Activated CD4-positive, CD25-positive, alpha-beta regulatory T cell treated with anti-CD3 and anti-CD28 coated beads, Interleukin-2, amount 50 U/mL, for 24 hours (primary cell): Measurements from ENCODE around the gene BUB1B.

ENCODE experiments used
- ATAC-seq, 2 donors: fragments of 150-1000 bp; cut with Tn5 transposase; one replicate each; pipeline ENCODE4 v1.10.0; 2021; ENCODE audit warnings: mild to moderate bottlenecking in 1 of 2, moderate library complexity in 1 of 2

Gene BUB1B

GRCh38 chr15:40183636-40184463 lies 23.0 kb downstream of the BUB1B start:
- no peak for ATAC-seq

- no peak for ATAC-seq
Measured at GRCh38 chr15:40190591-40190990, 29.7 kb downstream of the BUB1B start.

GRCh38 chr15:40192942-40193341 lies 32.1 kb downstream of the BUB1B start:
- no peak for ATAC-seq

GRCh38 chr15:40197434-40197833 lies 36.6 kb downstream of the BUB1B start:
- no peak for ATAC-seq

GRCh38 chr15:40198355-40199085 lies 37.7 kb downstream of the BUB1B start:
- ATAC-seq: no peak

GRCh38 chr15:40204100-40204499 lies 43.2 kb downstream of the BUB1B start:
- no peak for ATAC-seq

GRCh38 chr15:40217166-40217824 lies 56.4 kb downstream of the BUB1B start:
- peak; percentile 77 to 87 for ATAC-seq

- no peak for ATAC-seq
Measured at GRCh38 chr15:40219801-40220200, 58.9 kb downstream of the BUB1B start.

- ATAC-seq: no peak
Measured at GRCh38 chr15:40222131-40222530, 61.3 kb downstream of the BUB1B start.

- peak; percentile 48 to 68 for ATAC-seq
Measured at GRCh38 chr15:40226736-40227135, 65.9 kb downstream of the BUB1B start.

- ATAC-seq: no peak
Measured at GRCh38 chr15:40229316-40229715, 68.4 kb downstream of the BUB1B start.

GRCh38 chr15:40229956-40230355 lies 69.1 kb downstream of the BUB1B start:
- ATAC-seq: no peak

GRCh38 chr15:40232625-40233070 lies 71.8 kb downstream of the BUB1B start:
- ATAC-seq: no peak

GRCh38 chr15:40233727-40234577 lies 73.1 kb downstream of the BUB1B start:
- ATAC-seq: no peak

GRCh38 chr15:40234783-40235182 lies 73.9 kb downstream of the BUB1B start:
- no peak for ATAC-seq

GRCh38 chr15:40235201-40235885 lies 74.5 kb downstream of the BUB1B start:
- no peak for ATAC-seq

GRCh38 chr15:40238532-40239403 lies 77.9 kb downstream of the BUB1B start, which contains the start of gene PAK6:
TSS of gene PAK6 (plus strand) at chr15:40239063. CDS start at chr15:40264786, 25,723 bp downstream.
- peak; percentile 82 for ATAC-seq

- no peak for ATAC-seq
Measured at GRCh38 chr15:40239404-40239692, 78.5 kb downstream of the BUB1B start.

GRCh38 chr15:40239693-40240618 lies 79.1 kb downstream of the BUB1B start:
- no peak for ATAC-seq
